NCI-H187 (cell line): ENCODE measurements around the gene PDCD10.
A peak's percentile ranks its signal among the peaks of the same experiment; 100 is the strongest.

Source experiments
- DNase-seq, 2 experiments: peaks; one replicate each; lab custom pipeline; 2025; lab: John Stamatoyannopoulos, UW

The PDCD10 gene

DNA sequence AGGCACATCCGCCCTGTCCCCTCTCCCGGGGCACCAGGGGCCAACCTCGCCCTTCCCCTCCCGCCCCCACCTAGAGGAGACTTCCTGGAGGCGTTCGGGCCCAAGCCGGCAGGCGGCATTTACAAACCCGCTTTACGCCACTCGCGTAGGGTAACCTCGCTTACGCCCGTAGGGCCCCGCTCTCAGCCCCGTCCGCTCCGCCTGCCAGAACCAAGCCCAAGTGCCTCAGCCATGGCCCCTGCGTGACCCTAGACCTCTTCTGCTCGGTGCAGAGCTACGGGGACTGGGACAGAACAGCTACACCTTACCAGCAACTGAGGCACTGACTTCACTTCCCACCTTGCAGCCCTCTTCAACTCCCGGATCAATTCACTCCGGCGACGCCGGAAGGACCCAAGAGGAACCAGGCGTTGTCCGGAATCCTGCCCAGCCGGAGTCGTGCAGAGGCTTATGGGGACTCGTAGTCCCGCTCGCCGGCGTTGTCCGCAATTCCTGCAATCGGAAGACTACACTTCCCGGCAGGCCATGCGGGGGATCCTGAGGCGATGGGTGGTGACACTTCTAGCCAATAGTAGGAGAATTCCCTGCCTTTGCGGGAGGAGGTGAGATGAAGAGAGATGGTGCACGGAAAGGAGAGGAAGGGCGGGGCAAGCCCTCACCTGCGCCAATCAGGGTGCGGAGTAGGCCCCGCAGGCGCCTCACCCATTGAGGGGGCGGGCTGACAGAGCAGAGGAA is at the start of gene PDCD10:
TSS of gene PDCD10 (minus strand) at position 395 of the 735 bp plus-strand sequence. CDS start 14,735 bp downstream, outside the sequence.
- DNase-seq, result peak; percentile 93

DNA sequence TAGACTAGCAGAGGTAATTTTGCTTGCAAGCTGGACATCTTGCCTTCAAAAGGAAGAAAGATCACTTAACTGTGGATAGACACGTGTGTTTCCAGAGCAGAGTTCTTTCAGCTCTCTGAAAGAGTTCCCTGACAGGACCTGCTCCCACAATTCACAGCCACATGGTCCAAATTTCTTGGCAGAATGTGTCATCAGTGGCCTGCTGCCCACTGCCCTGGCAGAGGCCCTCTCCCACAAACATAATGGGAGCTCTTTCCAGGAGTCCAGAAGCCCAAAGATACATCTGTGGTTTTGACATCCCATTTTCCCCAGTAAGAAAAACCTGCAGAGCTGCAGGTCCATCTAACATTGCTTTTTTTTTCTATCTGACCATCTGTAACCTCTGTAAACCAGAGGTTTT is 49.1 kb upstream of the PDCD10 start:
- no peak for DNase-seq

DNA sequence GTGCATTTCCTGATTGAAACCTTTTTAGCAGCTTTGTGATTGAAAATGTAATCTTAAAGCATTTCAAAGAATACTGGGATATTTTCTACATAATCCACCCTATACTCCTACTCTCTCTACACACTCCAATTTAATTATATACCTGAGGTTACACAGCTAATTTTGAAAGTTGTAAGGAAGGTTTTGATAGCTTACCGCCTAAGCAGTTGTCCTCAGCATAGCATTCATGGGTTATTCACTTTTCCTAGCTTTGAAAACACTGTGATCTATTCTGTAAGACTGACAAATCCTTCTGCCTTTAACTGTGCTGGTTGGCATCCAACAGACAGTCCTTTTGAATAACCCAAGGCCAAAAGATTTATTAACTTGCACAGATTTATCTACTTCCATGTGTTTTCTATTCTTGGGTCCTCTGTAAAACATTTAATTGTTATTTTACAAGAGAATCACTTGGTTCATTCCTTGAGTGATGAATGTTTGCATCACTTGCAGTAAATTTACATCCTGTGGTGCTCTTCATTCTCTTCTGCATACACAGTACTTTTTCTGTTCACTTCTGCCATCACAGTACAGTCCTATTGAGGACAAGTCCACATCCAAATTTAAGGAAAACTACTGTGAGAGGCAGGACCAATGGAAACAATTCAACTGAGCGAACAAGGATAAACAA is 45.7 kb upstream of the PDCD10 start:
- DNase-seq, result no peak

DNA sequence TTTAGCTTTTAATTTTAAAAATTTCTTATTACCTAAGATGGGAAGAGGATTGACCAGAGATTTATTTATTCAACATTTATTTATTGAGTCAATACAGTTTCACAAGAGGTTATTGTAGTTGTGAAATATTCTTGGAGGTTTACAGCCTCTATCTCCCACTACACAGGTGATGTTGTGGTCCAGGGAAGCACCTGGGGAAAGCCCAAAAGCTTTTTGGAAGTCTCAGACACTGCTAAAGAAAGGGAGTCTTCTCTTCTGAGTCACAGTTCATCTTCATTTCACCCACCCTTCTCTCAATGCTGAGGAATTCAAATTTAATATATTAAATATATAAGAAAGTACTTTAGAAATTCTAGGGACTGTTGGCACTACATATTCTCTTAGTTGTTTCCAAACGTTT is 42.7 kb upstream of the PDCD10 start:
- no peak for DNase-seq

GRCh38 chr3:167776066-167776685 is 41.5 kb upstream of the PDCD10 start:
- no peak for DNase-seq

DNA sequence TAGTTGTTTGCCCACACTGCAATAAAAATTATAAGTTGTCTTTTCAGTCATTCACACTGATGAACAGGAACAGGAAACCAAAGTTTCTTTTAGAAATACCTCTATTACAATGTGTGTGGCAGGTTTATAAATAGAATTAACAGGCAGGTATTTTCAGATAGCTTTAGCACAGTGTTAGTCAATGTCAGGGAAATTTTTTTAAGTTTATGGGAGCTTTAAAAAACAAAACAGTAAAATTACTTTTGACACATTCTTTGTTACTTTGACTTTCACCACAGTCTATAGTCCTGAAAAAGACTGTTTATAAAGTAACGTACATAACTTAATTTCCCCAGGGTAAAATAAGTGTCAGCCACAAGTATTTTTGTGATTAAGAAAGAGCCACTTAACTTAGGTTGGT is 38.9 kb upstream of the PDCD10 start:
- DNase-seq, result no peak

- no peak for DNase-seq
Observed at GRCh38 chr3:167772992-167773391, 38.3 kb upstream of the PDCD10 start.

DNA sequence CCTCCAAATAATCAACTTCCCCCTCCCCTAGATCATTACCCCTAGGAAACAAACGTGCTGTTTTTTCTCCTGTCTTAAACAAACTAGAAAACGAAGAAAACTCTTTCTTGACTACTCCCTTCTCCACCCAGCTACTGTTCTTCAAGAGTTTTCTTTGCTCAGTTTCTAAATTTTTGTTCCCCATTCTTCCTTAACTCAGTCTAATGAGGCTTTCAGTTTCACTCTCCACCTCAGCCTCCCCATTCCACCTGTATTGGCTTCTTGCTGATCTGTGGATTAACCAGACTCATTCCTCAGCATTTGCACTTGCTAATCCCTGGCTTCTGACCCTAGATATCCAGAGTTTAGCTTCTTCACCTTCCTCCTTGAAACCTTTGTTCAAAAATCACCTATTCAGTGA is 27.6 kb upstream of the PDCD10 start:
- no peak for DNase-seq

- no peak for DNase-seq
Observed at GRCh38 chr3:167761302-167761701, 26.6 kb upstream of the PDCD10 start.

DNA sequence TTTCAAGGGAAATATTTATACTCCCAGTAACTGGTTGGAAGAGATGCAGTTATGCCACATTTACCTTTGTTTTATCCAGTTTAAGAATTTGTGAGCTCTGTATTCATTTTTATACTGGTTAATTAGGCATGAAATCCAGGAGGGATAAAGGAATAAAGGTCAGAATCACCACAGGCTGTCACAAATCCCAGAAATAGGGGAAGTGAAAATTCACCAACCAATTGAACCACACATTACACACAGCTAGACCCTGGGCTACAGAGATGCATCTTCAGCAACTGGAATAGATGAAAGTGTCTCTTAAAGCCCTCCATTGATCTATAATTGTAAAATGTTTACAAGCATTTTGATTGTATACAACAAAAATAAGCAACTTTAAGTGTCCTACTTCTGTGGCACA is 19.4 kb upstream of the PDCD10 start:
- DNase-seq, result no peak

DNA sequence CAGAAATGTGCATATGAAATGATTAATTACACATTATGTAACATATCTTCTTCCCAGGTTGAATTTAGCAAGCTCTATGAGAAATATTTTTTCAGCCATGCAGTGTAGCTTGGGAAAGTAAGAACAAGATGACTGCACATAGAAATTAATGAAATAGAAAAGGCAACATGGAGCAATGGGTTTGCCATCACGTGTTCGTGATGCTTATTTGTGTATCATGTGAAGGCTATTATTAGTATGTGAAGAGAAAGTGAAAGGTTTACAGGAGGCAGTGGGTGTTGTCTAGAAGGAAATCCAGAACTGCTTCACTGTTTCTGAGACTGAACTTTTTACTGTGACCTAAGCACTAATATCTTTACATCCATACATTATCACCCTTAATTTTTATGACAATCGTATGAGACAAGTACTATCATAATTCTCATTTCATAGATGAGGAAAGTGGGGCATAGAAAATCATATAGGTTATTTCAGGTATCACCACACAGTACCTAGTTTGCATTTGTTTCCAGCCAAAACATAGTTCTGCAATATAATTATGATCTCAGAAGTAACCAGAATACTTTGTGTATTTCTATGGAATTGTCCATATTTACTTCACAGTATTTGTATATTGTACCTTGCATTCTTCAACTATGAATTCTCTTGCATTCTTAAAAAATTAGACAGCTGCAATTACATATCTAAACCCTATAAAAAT is 15.7 kb upstream of the PDCD10 start:
- DNase-seq, result no peak

- no peak for DNase-seq
Observed at GRCh38 chr3:167749728-167750127, 15.0 kb upstream of the PDCD10 start.

GRCh38 chr3:167749209-167749608 is 14.5 kb upstream of the PDCD10 start:
- no peak for DNase-seq

DNA sequence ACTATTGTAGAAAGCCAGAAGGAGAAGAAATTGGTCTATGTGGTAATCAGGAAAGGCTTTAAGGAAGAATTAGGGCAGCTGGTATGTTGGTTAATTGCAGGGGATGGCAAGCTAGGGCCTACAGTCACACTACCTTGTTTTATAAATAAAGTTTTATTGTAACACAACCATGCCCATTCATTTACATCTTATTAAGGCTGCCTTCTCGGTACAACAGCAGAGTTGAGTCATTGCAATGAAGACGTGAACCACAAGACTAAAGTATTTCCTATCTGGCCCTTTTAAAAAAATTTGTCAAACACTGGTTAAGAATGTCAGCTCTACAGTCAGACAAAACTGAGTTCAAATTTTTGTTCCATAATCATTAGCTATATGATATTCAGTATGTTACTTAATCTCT is 9.1 kb upstream of the PDCD10 start:
- no peak for DNase-seq

DNA sequence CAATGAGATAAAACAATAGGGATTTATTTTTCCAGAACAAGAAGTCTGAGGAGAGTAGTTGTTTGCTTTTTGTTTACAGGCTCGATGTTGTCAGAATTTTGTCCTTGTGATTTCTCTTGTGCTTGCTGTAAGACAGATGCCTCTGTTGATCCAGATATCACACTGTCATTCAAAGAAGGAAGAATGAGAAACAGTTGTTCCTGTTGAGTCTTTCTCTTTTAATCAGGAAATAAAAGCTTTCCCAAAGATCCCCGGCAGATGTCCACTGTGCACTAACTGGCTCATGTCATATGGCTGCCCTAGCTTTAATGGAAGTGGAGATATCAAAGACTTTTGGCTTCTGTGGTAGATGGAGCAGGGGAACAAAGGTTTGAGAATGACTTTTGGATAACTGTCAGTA is 7.6 kb upstream of the PDCD10 start:
- DNase-seq, result no peak

DNA sequence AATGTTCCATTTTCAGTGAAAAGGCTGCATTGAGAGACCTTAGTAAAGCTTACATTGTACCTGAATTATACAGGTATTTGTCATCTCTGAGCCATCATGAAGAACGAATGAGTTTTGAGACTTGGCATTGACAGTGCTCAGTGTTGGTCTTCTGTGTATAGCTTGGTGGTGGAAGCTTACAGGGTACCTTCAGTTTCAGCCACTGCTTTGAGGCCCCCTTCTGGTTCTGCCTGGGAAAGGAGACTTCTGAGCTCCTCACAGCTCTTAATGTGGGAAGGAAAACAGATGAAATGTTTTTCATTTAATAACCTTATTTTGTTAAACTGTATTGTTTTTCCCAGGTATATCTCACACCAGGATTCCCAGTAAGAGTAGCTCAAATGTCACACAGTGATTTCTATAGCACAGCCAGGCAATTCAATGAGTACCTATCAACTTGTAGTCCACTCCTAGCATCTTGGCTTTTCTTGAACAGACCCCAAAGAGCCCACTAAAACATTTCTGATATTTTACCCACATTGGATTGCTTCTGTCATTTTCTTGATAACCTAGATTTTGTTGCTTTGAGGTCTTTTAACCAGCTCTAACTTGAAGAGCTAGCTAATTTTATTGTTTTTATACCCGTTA is 6.4 kb upstream of the PDCD10 start:
- no peak for DNase-seq

DNA sequence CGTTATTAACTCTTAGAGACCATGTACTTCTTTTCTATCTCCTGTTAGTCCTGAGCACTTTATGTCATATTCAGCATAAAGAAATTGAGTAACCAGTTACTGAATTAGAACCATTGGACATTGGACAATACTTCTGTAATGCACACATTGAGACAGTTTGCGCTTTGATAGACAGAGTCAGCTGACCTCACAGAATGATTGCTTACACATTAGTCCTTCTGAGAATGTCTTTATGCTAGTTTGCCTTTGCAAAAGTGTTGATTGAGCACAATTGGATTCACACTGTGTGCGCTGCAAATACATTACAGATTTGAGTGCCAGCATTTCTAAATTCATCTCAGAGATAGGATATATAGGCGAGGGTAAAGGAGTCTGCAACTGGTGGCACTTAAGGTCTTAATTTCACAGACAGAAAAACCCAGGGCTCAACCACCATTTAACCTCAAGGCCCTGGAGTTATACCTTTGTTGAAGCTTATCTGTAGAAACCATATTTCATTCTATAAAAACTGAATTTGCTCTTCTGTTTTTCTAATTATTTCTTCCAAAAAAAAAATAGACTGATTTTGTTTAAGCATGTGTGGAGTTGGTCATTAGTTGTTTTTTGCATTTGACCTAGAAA is 4.6 kb upstream of the PDCD10 start:
- DNase-seq, result no peak

- no peak for DNase-seq
Observed at GRCh38 chr3:167738037-167738436, 3.3 kb upstream of the PDCD10 start.

GRCh38 chr3:167736997-167737396 is 2.3 kb upstream of the PDCD10 start:
- no peak for DNase-seq

DNA sequence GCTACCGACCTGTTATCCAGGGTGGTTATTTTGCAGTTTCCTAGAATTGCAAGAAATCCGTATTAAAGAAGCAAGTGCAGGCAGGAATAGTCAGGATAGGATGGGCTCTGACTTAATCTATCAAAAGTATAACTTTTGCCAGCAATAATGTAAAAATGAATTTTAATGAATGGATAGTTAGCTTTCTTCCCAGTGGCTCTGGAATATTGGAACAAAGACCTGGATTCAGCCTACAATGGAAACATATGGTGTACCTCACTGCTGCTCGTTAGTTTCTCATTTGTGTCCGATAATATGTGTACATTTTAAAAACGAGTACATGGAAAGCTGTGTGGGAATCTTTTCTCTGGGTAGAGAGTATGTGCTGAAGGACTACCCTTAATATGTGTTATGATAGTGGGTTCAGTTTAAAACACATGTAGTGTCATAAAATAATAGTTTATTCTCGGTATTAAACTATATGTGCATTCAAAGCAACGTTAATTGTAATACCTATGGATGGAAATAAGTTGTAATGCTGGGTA is 1.6 kb upstream of the PDCD10 start:
- no peak for DNase-seq
